IMR-90 (cell line): ENCODE data around the gene PDCD1LG2.

Experiments
- CHD1 ChIP-seq: IDR thresholded peaks from 2 replicates; pipeline ENCODE4 v1.6.1; 2012; ENCODE audit warnings: low read depth, low read length, improper control_type of control experiment
- ELK1 ChIP-seq: fragments of 150-350 bp; IDR thresholded peaks from 2 replicates; pipeline ENCODE4 v1.6.1; 2016; ENCODE audit warnings: low read depth, mild to moderate bottlenecking, low read length, moderate library complexity, borderline replicate concordance
- NFE2L2 ChIP-seq: fragments of 150-350 bp; IDR thresholded peaks from 2 replicates; pipeline ENCODE4 v1.6.1; 2016; ENCODE audit warnings: low read depth, mild to moderate bottlenecking, low read length
- POLR2A ChIP-seq: IDR thresholded peaks from 2 replicates; pipeline ENCODE4 v1.6.1; 2012; ENCODE audit warnings: mild to moderate bottlenecking, low read depth, low read length
- SMC3 ChIP-seq: fragments of 150-350 bp; IDR thresholded peaks from 2 replicates; pipeline ENCODE4 v1.6.1; 2016; ENCODE audit warnings: low read depth, mild to moderate bottlenecking, antibody characterized with exemption, low read length, moderate library complexity
- TF ChIP-seq, protein P1 (sequence below): conservative IDR thresholded peaks from 2 replicates; pipeline ENCODE4 v1.5.1; 2012; ENCODE audit warnings: mild to moderate bottlenecking, low read depth, low read length, improper control_type of control experiment

DNA sequence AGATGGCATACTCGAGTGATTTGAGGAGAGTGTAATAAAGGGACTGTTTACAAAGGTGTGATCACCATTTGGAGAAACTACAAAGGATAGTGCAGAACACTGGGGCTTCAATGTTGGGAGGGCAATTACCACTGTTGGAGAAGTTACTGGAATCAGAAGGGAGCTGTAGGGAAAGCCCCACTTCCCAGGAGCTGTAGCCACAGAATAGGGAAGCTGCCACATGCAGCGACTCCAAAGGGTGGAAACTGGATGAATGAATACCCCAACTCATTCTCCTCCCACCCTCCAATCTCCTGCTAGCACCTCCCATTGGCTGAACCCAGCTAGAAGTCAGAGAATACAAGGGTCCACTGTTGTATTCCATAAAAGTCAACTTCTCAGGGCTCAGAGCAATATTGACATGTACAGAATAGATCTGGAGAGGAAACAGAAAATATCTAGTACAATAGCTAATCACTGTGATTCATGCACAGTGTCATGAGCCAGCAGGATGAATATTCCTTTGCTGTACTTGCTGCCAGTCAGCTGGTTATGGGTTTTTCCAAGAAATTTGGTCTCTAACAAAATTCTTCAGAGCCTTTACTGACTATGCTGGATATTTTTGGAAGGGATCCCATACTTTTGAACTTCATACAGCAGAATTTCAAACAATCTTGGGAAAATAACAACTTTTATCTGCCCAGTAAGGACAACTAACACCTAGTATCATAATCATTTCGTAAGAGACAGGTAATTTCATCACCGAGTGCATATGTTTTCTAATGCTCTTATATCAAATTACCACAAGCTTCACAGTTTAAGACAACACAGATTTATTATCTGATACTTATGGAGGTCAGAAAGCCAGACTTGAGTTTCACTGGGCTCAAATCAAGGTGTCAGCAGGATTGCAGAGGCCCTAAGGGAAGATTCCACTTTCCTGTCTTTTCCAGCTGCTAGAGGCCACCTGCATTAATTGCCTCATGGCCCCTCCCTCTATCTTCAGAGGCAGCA lies 39.6 kb downstream of the PDCD1LG2 start:
- TF ChIP-seq, protein P1, sequence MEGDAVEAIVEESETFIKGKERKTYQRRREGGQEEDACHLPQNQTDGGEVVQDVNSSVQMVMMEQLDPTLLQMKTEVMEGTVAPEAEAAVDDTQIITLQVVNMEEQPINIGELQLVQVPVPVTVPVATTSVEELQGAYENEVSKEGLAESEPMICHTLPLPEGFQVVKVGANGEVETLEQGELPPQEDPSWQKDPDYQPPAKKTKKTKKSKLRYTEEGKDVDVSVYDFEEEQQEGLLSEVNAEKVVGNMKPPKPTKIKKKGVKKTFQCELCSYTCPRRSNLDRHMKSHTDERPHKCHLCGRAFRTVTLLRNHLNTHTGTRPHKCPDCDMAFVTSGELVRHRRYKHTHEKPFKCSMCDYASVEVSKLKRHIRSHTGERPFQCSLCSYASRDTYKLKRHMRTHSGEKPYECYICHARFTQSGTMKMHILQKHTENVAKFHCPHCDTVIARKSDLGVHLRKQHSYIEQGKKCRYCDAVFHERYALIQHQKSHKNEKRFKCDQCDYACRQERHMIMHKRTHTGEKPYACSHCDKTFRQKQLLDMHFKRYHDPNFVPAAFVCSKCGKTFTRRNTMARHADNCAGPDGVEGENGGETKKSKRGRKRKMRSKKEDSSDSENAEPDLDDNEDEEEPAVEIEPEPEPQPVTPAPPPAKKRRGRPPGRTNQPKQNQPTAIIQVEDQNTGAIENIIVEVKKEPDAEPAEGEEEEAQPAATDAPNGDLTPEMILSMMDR = no peak
- TF ChIP-seq CHD1 (no peak), SMC3 (no peak), POLR2A (no peak), ELK1 (no peak), NFE2L2 (no peak)
